Measurements from ENCODE around the gene ZMYND8. TPM values are rescaled to one million over a fixed set of nuclear protein-coding genes. Genes with fewer than 3 reads are reported as not detected.
"Not testable (repeated sequence)": the region's sequence is repeated elsewhere in the genome, so short reads cannot be mapped to it uniquely, and the experiment has no call there.

Gene ZMYND8
- total and polyA plus RNA-seq, 4 donors: 14.2 to 46.4 (median 30.1) TPM

DNA sequence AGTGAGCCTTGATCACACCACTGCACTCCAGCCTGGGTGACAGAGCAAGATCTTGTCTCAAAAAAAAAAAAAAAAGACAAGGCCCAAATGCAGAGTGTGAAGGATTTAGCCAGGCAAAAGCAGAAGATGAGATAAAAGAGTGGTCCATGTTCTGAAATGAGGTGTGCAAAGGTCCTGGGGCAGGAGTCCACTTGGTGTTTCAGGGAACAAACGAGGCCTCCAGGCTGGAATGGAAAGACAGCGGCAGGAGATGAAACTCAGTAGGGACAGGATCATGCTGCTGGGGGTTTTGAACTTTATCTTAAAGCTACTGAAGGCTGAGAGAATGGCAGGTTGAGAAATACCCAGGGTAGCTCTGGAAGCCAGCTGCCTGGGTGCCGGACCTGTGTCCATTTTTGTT is 178.2 kb downstream of the ZMYND8 start:
- Histone ChIP-seq H3K36me3 (ENCODE audit: control insufficient read depth in 4 of 4, insufficient read depth in 4 of 4, low read length in 4 of 4) (no peaks in the 10 kb centered on the region), H3K27ac (ENCODE audit: low read depth in 1 of 2, low read length in 1 of 2) (no peak overlapping the region), H3K4me3 (no peak overlapping the region), H3K4me1 (ENCODE audit: control insufficient read depth in 5 of 5, insufficient read depth in 5 of 5, low read length in 5 of 5) (peaks cover 0 to 5% (median 0%) of the 10 kb centered on the region in 5 donors), H3K27me3 (ENCODE audit: control insufficient read depth in 3 of 3, insufficient read depth in 3 of 3, low read length in 2 of 3) (no peaks in the 10 kb centered on the region), H3K9me3 (ENCODE audit: control insufficient read depth in 4 of 4, insufficient read depth in 3 of 4, low read length in 3 of 4) (no peaks in the 10 kb centered on the region), H3K9ac (ENCODE audit: insufficient read depth in 1 of 2, low read length in 2 of 2) (no peak overlapping the region)
- TF ChIP-seq, protein P1, sequence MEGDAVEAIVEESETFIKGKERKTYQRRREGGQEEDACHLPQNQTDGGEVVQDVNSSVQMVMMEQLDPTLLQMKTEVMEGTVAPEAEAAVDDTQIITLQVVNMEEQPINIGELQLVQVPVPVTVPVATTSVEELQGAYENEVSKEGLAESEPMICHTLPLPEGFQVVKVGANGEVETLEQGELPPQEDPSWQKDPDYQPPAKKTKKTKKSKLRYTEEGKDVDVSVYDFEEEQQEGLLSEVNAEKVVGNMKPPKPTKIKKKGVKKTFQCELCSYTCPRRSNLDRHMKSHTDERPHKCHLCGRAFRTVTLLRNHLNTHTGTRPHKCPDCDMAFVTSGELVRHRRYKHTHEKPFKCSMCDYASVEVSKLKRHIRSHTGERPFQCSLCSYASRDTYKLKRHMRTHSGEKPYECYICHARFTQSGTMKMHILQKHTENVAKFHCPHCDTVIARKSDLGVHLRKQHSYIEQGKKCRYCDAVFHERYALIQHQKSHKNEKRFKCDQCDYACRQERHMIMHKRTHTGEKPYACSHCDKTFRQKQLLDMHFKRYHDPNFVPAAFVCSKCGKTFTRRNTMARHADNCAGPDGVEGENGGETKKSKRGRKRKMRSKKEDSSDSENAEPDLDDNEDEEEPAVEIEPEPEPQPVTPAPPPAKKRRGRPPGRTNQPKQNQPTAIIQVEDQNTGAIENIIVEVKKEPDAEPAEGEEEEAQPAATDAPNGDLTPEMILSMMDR (IDR thresholded peaks at IDR 0.05; ENCODE audit: control extremely low read depth, extremely low read depth): no peak
- WGBS, 2 donors: 63 to 77% methylated on average over 3 of the region's 3 CpGs
- ATAC-seq (ENCODE audit: insufficient read depth, low FRiP score): no peak
- no peak for DNase-seq

DNA sequence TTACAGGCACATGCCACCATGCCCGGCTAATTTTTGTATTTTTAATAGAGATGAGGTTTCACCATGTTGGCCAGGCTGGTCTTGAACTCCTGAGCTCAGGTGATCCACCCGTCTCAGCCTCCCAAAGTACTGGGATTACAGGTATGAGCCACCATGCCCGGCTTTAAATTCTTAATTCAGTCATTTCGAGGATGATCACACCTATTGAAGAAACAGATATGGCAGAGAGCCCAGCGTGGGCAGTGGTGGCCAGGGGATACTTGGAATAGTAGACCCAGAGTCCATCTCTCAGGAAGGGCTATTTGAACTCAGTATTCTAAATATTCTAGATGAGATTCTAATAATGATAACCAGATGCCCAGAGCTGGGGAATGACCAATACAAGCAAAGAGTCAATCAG is 180.3 kb downstream of the ZMYND8 start:
- 70 to 85% methylated on average over 5 of the region's 5 CpGs for WGBS, 2 donors
- not testable (repeated sequence) for H3K27ac ChIP-seq (ENCODE audit: low read depth in 1 of 2, low read length in 1 of 2); H3K4me3 ChIP-seq; ATAC-seq (ENCODE audit: insufficient read depth, low FRiP score); H3K9me3 ChIP-seq (ENCODE audit: control insufficient read depth in 4 of 4, insufficient read depth in 3 of 4, low read length in 3 of 4); H3K27me3 ChIP-seq (ENCODE audit: control insufficient read depth in 3 of 3, insufficient read depth in 3 of 3, low read length in 2 of 3); DNase-seq; H3K4me1 ChIP-seq (ENCODE audit: control insufficient read depth in 5 of 5, insufficient read depth in 5 of 5, low read length in 5 of 5); H3K9ac ChIP-seq (ENCODE audit: insufficient read depth in 1 of 2, low read length in 2 of 2); H3K36me3 ChIP-seq (ENCODE audit: control insufficient read depth in 4 of 4, insufficient read depth in 4 of 4, low read length in 4 of 4)

DNA sequence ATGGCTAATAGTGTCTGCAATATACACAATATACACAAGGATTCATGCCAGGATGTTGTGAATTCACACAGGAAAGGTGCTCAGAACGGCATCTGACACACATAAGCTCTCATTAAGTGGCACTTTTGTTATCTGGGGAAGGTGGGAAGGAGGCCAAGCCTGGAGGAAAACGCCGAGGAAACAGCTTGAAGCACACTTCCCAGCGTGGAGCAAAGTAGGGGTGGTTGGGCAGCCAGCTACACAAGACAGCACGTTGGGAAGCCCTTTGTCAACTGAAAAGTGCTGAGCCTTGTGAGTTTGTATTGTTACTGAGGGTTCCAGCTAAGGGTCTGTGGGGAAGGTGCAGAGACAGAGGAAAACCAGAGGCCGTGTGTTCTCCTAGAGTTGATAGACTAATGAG is 181.0 kb downstream of the ZMYND8 start:
- DNase-seq (peak; percentile 40 to 75 (median 46)), ATAC-seq (ENCODE audit: insufficient read depth, low FRiP score) (peak; percentile 29)
- H3K36me3 ChIP-seq (ENCODE audit: control insufficient read depth in 4 of 4, insufficient read depth in 4 of 4, low read length in 4 of 4): no peaks in the 10 kb centered on the region
- H3K4me1 ChIP-seq (ENCODE audit: control insufficient read depth in 5 of 5, insufficient read depth in 5 of 5, low read length in 5 of 5): peaks cover 0 to 5% (median 0%) of the 10 kb centered on the region in 5 donors
- H3K9me3 ChIP-seq (ENCODE audit: control insufficient read depth in 4 of 4, insufficient read depth in 3 of 4, low read length in 3 of 4): no peaks in the 10 kb centered on the region
- H3K27me3 ChIP-seq (ENCODE audit: control insufficient read depth in 3 of 3, insufficient read depth in 3 of 3, low read length in 2 of 3): no peaks in the 10 kb centered on the region
- H3K27ac ChIP-seq (ENCODE audit: low read depth in 1 of 2, low read length in 1 of 2): no peak overlapping the region
- TF ChIP-seq, protein P1 (IDR thresholded peaks at IDR 0.05; ENCODE audit: control extremely low read depth, extremely low read depth): no peak
- no peak overlapping the region for H3K9ac ChIP-seq (ENCODE audit: insufficient read depth in 1 of 2, low read length in 2 of 2)
- WGBS, 2 donors: 22 to 23% methylated on average over 6 of the region's 6 CpGs
- no peak overlapping the region for H3K4me3 ChIP-seq

DNA sequence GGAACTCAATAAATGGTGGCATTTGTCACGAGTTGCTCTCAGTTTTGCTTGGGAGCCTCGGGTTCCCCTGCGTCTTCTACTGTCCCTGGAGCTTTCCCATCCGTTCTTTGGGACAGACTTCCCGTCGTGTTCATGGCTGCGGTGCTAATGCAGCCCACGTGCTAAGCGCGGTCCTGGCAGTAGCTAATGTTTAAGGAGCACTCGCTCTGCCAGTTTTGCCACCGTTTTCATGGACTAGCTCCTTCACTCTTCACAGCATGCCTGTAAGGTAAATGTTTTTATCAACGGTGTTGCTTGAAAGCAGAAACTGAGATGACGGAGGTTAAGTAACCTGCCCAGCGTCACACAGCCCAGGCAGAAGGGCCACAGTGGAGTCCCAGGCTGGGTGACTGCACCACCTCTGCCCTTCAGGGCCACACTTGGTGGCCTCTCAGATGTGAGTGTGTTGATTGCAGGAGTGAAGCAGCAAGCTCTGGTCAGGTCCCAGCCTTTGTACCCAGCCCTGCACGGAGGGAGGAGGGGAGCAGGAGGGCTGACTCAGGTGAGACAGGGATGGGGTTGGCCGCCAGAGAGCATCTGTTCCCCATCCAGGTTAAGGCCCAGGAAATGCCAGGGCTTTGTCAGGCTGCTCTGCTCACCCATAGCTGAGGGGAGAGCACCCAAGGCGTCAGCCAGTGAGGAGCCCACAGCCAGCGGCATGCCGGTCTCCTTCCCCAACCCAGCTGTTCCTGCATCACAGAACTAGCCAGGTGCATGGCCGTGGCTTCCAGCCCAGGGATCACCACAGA is 181.8 kb downstream of the ZMYND8 start:
- no peaks in the 10 kb centered on the region for H3K27me3 ChIP-seq (ENCODE audit: control insufficient read depth in 3 of 3, insufficient read depth in 3 of 3, low read length in 2 of 3)
- DNase-seq: peak in 1 of 3 donors; percentile 53
- WGBS, 2 donors: 71 to 86% methylated on average over 21 of the region's 21 CpGs
- no peaks in the 10 kb centered on the region for H3K36me3 ChIP-seq (ENCODE audit: control insufficient read depth in 4 of 4, insufficient read depth in 4 of 4, low read length in 4 of 4)
- no peaks in the 10 kb centered on the region for H3K9me3 ChIP-seq (ENCODE audit: control insufficient read depth in 4 of 4, insufficient read depth in 3 of 4, low read length in 3 of 4)
- H3K9ac ChIP-seq (ENCODE audit: insufficient read depth in 1 of 2, low read length in 2 of 2): no peak overlapping the region
- no peak for ATAC-seq (ENCODE audit: insufficient read depth, low FRiP score)
- TF ChIP-seq, protein P1 (IDR thresholded peaks at IDR 0.05; ENCODE audit: control extremely low read depth, extremely low read depth): no peak
- H3K27ac ChIP-seq (ENCODE audit: low read depth in 1 of 2, low read length in 1 of 2): no peak overlapping the region
- no peak overlapping the region for H3K4me3 ChIP-seq
- H3K4me1 ChIP-seq (ENCODE audit: control insufficient read depth in 5 of 5, insufficient read depth in 5 of 5, low read length in 5 of 5): peaks cover 0 to 5% (median 0%) of the 10 kb centered on the region in 5 donors
